T-helper 1 cell (primary cell): Measurements from ENCODE around the gene CACNA1E.

Experiments used
- DNase-seq, 5 donors: peaks; one replicate each; pipeline ENCODE4 v3.0.0-alpha.2; 2012 to 2020

CACNA1E gene

GRCh38 chr1:181704546-181704945 lies 221.2 kb downstream of the CACNA1E start:
- DNase-seq = no peak

DNA sequence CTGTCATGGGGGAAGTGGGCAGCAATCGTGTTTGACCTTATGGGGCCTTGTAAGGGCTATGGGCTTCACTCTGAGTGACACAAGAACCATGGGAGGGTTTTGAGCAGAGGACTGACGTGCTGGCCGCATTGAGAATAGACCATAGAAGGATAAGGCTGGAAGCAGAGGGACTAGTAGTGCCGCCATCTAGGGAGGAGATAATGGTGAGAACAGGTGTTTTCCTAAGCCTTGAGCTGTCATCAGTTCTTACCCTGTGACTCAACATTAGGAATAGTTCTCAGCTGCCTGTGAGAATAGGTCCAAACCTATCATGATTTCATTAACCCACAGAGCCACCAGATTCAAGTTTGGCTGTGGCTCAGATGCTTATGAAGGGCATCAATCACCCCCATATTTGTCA lies 228.5 kb downstream of the CACNA1E start:
- no peak for DNase-seq

DNA sequence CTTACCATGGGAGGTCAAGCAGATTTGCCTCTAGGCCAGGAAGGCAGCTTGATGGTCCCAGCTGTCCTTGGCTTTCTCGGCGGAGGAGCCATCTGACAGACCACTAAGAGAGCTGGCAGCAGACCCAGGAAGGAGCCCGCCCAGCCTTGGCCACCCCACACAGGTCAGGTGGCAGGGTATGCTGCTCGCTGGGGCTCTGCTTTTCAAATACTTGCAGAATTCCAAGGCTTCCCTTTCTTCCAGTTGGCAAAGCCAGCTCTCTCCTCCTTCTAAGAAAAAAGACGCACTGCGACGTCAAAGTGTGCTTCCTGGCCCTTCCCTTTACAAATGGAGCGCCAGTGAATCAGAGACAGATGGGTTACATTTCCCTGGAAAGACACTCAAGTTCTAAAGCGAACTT lies 229.4 kb downstream of the CACNA1E start:
- no peak for DNase-seq

- no peak for DNase-seq
Observed at GRCh38 chr1:181714428-181714827, 231.1 kb downstream of the CACNA1E start.

DNA sequence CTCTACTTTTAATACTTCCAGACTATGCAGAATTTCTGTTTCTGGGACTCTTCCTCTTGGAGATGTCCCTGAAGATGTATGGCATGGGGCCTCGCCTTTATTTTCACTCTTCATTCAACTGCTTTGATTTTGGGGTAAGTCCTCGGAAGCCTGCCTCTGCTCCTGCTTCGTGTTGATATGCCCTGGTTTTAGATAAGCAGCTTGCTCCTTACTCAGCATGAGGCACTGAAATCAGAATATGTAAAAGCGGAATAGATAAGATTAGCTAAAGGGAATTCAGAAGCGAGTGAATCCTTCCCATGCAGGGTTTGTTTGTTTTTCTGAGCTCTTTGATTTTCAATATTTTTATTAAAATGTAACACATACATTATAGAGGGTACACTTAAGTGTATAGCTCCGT lies 234.7 kb downstream of the CACNA1E start:
- DNase-seq = no peak

DNA sequence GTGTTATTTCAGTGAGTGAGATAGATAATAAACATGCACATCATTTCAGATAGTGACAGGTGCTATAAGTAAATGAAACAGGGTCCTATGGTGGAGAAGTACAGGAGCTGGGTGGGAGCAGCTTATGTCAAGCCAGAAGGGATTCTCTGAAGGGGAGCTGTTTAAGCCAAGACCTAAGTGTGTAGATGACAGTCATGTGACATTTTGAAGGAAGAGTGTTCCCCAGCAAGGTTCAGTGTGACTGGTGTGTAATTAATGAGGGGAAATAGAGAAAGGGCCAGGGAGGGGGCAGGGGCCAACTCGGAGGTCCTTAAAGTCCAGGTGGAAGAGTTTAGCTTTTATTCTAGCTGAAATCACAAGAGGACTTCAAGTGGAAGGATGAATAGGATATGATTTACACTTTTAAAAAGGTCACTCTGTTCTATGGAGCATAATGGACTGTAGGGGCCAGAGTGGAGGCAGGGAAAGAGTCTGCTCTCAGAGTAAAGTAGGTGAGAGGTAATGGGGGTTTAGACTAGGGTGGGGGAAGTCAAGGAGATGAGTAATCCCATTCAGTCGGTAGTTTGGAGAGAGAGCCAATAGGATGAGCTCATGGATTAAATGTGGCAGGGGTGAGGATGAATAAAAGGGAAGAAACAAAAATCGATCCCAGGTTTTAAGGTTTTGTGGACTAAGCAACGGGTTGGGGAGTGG lies 243.1 kb downstream of the CACNA1E start:
- no peak for DNase-seq

GRCh38 chr1:181730606-181731005 lies 247.3 kb downstream of the CACNA1E start:
- no peak for DNase-seq

- DNase-seq = no peak
Observed at GRCh38 chr1:181732218-181732990, 249.1 kb downstream of the CACNA1E start.

DNA sequence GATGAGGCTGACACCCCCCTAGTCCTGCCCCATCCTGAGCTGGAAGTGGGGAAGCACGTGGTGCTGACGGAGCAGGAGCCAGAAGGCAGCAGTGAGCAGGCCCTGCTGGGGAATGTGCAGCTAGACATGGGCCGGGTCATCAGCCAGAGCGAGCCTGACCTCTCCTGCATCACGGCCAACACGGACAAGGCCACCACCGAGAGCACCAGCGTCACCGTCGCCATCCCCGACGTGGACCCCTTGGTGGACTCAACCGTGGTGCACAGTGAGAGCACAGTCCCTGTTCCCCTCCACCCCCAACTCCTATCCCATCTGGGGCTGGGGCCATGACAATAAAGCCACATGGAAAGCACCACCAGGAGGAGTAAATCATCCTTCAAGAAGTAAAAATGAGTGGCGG lies 250.2 kb downstream of the CACNA1E start:
- DNase-seq = no peak

DNA sequence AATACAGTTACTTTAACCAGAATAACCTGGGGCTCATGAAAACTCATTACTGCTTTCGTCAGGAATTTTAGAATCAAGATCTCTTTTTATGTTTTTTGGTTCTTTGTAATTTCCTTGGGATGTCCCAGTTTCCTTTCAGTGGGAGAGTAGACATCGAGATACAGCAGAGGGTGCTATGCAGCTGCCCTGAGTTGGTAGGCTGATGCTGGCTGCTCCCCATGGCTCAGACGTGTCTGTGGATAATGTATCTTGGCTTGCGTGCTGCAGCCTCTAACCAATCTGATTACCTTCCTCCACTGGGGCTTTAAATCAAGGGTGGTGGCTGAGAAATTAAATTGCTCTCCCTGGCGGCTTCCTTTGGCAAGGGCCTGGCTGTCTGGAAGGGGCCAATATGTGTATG lies 253.7 kb downstream of the CACNA1E start:
- no peak for DNase-seq

GRCh38 chr1:181739214-181739613 lies 255.9 kb downstream of the CACNA1E start:
- no peak for DNase-seq

DNA sequence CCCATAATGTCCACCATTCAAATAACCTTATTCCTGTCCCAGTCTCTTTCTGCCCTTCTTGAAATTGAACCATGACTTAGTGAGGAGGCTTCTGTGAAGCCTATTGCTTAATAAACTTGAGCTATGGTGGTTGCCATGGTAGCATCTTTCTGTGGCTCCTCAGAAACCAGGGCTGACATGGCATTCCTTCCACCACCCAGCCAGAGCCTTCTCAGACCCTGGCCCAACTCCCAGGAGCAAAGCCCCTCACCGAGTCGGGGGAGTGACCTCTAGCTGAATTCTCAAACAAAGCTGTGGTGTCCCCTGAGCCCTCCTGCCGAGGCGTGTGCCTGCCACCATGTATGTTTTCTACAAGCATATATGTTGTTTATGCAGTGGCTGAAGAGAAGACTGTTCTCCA lies 259.1 kb downstream of the CACNA1E start:
- DNase-seq = no peak

- DNase-seq = no peak
Observed at GRCh38 chr1:181743878-181744312, 260.6 kb downstream of the CACNA1E start.

- DNase-seq = no peak
Observed at GRCh38 chr1:181746224-181746623, 262.9 kb downstream of the CACNA1E start.

- no peak for DNase-seq
Observed at GRCh38 chr1:181748013-181748412, 264.7 kb downstream of the CACNA1E start.

- DNase-seq = no peak
Observed at GRCh38 chr1:181754103-181754502, 270.8 kb downstream of the CACNA1E start.

DNA sequence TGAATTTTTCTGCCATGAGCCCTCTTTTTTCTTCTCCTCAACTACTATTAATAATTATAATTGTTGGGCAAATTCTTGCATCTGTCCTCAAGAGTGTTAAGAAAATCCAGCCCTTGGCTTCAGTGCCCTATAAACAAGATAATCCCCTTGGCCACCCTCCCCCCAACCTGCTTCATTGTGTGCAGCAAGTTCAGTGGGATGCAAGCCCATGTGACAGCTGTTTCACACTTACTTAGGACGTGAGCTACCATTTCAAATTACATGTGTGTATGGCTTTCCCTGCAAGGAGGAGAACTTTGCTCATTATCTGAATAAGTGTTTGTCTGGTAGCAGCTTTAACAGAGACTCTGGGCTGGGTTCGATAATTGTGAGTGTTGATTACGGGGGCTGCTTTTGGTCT lies 276.2 kb downstream of the CACNA1E start:
- DNase-seq = no peak

DNA sequence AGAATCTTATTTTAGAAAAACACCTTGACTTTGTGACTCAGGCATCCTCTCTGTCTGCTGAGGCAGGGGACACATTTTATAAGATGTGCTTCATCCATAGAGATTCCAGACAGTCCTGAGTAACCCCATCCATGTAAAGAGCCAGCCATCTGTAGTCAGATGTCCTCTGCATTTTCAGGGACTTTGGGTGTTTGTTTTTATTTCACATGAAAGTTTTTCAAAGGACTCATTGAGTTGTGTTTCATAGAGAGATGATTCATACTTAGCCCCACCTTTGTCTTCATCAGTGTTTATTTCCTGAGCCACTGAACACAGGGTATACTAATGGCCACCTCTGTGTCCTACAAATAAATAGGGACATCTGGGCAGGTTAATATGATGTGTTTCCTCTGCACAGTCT lies 280.4 kb downstream of the CACNA1E start:
- DNase-seq = no peak

DNA sequence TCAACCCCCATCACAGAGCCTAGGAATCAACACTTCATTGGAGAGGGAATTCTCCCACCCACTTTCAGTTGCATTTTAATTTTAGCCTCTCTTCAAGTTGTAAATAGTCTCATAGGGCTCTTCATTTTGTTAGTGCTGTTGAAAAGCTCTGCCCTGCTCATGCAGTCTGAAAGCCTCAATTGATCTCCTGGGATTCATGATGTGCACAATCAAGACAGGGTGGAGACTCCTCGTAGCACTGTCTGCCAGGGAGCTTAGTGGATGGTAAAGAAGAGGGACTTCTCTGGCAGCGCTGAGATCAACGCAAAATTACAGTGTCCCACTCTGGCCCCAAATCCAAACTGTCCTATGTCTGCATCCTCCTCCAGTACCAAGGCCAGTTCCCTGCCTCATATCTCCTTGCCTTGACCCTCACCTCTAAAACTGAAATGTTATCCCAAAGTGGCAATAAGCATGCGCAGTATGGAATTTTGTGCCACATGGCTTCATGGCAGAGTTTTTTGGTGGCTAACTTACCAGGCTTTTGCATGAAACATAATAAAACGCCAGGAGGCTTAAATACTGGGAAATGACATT lies 282.2 kb downstream of the CACNA1E start:
- no peak for DNase-seq

DNA sequence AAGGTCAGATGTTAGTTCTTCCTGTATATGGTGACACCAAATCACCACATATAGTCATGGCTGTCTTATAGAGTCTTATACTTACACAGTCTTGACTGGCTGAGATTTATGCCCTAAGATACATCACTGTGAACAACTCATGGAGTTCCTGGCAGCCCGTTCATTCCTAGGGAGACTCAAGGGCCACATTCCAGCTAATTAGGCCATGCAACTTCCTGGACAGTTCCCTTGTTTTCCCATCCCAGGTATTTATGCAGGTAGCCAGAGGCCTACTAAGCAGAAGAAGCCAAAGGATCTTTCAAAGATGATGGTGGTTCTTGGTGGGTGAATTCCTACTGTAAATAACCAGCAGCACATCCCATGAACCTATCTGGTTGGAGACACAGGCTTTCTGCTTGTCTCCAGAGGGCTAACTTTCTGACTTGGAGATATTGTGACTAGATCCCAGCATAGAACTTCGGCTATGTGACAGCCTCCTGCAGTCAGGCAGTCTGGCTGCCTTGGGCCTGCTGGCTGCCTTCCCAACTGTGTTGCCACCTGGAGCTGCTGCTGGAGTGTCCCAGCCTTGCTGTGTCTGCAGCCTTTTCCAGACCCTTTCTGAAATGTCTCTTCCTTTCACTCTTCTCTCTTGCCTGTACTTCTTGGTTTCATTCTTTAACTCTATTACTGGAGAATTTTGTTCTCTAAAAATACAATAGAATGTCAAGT lies 283.8 kb downstream of the CACNA1E start:
- no peak for DNase-seq

DNA sequence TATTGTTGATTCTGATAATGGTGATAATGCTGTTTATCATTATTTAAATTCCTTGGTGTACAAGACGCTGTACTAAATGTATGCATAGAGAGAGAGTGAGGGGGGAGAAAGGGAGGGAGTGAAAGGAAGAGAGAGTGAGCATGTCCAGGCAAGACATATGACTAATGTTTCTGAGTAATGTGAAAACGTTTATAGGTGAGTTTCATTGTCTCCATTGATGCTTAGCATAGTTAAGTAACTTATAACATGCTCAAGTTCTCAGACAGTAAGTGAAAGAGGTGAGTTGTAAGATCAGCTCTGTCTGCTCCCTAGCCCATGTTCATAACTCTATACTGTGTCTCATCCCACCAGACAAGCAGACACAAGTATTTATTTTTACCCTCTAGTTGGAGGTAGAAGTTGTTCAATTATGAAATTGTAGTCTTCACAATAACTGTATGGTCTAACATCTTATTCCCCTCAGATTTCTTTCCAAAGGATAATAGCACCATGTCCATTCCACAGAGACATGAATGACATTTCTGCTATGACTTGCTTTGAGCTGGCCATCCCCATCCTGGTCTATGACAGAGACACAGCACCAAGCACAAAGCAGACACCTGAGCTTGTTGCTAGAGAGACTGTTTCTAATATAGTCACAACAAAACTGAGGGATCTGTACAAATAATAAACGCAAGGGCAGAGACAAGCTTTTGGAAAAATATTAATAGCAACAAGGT lies 285.1 kb downstream of the CACNA1E start:
- no peak for DNase-seq

GRCh38 chr1:181768930-181769280 lies 285.6 kb downstream of the CACNA1E start:
- no peak for DNase-seq

- DNase-seq = no peak
Observed at GRCh38 chr1:181769846-181770245, 286.5 kb downstream of the CACNA1E start.
